H1 (cell line): ENCODE data around the gene NLRC5. TPM values are rescaled to one million over a fixed set of nuclear protein-coding genes. Genes with fewer than 3 reads are reported as not detected.
A peak's percentile ranks its signal among the peaks of the same experiment; 100 is the strongest.

Experiments
- CTCF ChIA-PET: fragments of 300-600 bp; sonication (Branson Sonifier 250); formaldehyde crosslinking; loops from one replicate; lab custom pipeline; 2021; ENCODE audit not compliant: partially characterized antibody; lab: Charles Lee
- POLR2A ChIA-PET: fragments of 300-600 bp; sonication (Branson Sonifier 250); formaldehyde crosslinking; loops from one replicate; lab custom pipeline; 2021; ENCODE audit warnings: inconsistent platforms; ENCODE audit not compliant: partially characterized antibody; lab: Charles Lee
- DNase-seq, 2 experiments: peaks; one replicate each; pipeline versions ENCODE4 v3.0.0 to v3.0.0-alpha.2; 2010 to 2022; ENCODE audit warnings: low spot score in 2 of 2, low read depth in 1 of 2, mixed read lengths in 1 of 2
- FAIRE-seq: peaks from 2 replicates; lab custom pipeline; 2011; peaks lifted over from hg19 to GRCh38; lab: Jason Lieb, UNC
- H2AFZ ChIP-seq: 2 replicates; pipeline ENCODE4 v1.8.1; 2012; ENCODE audit warnings: low read length, inconsistent platforms
- H2AK5ac ChIP-seq: 2 replicates; pipeline ENCODE4 v1.6.1; 2013; ENCODE audit warnings: low read depth, low read length
- H2BK120ac ChIP-seq: replicated peaks from 2 replicates; pipeline ENCODE3; 2013; ENCODE audit warnings: low read depth, low read length, inconsistent platforms
- H2BK12ac ChIP-seq: 2 replicates; pipeline ENCODE4 v1.6.1; 2013; ENCODE audit warnings: low read depth, low read length
- H2BK15ac ChIP-seq: 2 replicates; pipeline ENCODE4 v1.6.1; 2013; ENCODE audit warnings: low read length
- H2BK20ac ChIP-seq: 2 replicates; pipeline ENCODE4 v1.6.1; 2013; ENCODE audit warnings: low read length
- H2BK5ac ChIP-seq: 2 replicates; pipeline ENCODE4 v1.6.1; 2013; ENCODE audit warnings: low read depth, low read length
- H3K14ac ChIP-seq: 2 replicates; pipeline ENCODE4 v1.6.1; 2013; ENCODE audit warnings: inconsistent platforms; ENCODE audit not compliant: insufficient read length
- H3K18ac ChIP-seq: 2 replicates; pipeline ENCODE4 v1.6.1; 2013; ENCODE audit warnings: low read length; ENCODE audit errors: extremely low read depth
- H3K23ac ChIP-seq: 2 replicates; pipeline ENCODE4 v1.6.1; 2013; ENCODE audit warnings: inconsistent platforms; ENCODE audit not compliant: insufficient read length
- H3K23me2 ChIP-seq: 2 replicates; pipeline ENCODE4 v1.6.1; 2013; ENCODE audit warnings: low read depth, low read length
- H3K27ac ChIP-seq: 2 replicates; pipeline ENCODE4 v1.6.1; 2011; ENCODE audit warnings: low read depth, low read length, inconsistent platforms
- H3K27me3 ChIP-seq, 4 experiments: replicated peaks in 1 of 4; 1 replicate in 1 of 4; 2 replicates in 3 of 4; pipeline versions ENCODE4 v1.6.1 to v1.8.1; 2011 to 2013; ENCODE audit warnings: low read length in 3 of 4, mild to moderate bottlenecking in 3 of 4, inconsistent platforms in 2 of 4, mixed read lengths in 2 of 4, moderate library complexity in 1 of 4; ENCODE audit not compliant: control insufficient read depth in 3 of 4, insufficient read depth in 3 of 4; ENCODE audit errors: extremely low read depth in 1 of 4
- H3K36me3 ChIP-seq, 4 experiments: 2 replicates each; pipeline versions ENCODE4 v1.6.1 to v1.8.1; 2011 to 2013; ENCODE audit warnings: mild to moderate bottlenecking in 4 of 4, low read length in 3 of 4, moderate library complexity in 2 of 4, control low read depth in 1 of 4, inconsistent platforms in 1 of 4; ENCODE audit not compliant: insufficient read depth in 4 of 4, control insufficient read depth in 2 of 4
- H3K4ac ChIP-seq: replicated peaks from 2 replicates; pipeline ENCODE3; 2013; ENCODE audit warnings: low read length, low read depth, mixed read lengths, inconsistent platforms; ENCODE audit not compliant: insufficient read length
- H3K4me1 ChIP-seq, 4 experiments: replicated peaks in 1 of 4; 1 replicate in 1 of 4; 2 replicates in 3 of 4; pipeline versions ENCODE4 v1.6.1 to v1.8.1; 2011 to 2013; ENCODE audit warnings: low read length in 3 of 4, inconsistent platforms in 2 of 4, mixed read lengths in 1 of 4; ENCODE audit not compliant: insufficient read depth in 4 of 4, control insufficient read depth in 3 of 4
- H3K4me2 ChIP-seq, 2 experiments: 2 replicates each; pipeline versions ENCODE4 v1.6.1 to v1.8.1; 2011 to 2013; ENCODE audit warnings: low read depth in 2 of 2, low read length in 2 of 2, control low read depth in 1 of 2, inconsistent platforms in 1 of 2, mild to moderate bottlenecking in 1 of 2; ENCODE audit not compliant: insufficient read depth in 1 of 2
- H3K4me3 ChIP-seq, 4 experiments: fragments of 200-600, 300-600 bp in 1 of 4; sonication (generic), shearing (Covaris generic), sonication (Bioruptor Twin) in 1 of 4; 2 replicates each; pipeline versions ENCODE4 v1.5.1 to v1.8.1; 2011 to 2016; ENCODE audit warnings: low read length in 4 of 4, low read depth in 3 of 4, control low read depth in 2 of 4, inconsistent platforms in 2 of 4, mild to moderate bottlenecking in 2 of 4, mixed read lengths in 1 of 4, moderate library complexity in 1 of 4; ENCODE audit not compliant: insufficient read depth in 2 of 4; ENCODE audit errors: extremely low read depth in 1 of 4
- H3K56ac ChIP-seq: replicated peaks from 2 replicates; pipeline ENCODE3; 2013; ENCODE audit warnings: low read depth, mild to moderate bottlenecking, mixed read lengths, low read length, inconsistent platforms; ENCODE audit not compliant: insufficient read length
- H3K79me1 ChIP-seq: 2 replicates; pipeline ENCODE4 v1.6.1; 2013; ENCODE audit warnings: low read depth, low read length, control low read depth
- H3K79me2 ChIP-seq, 2 experiments: 2 replicates each; pipeline versions ENCODE4 v1.6.1 to v1.8.1; 2012 to 2013; ENCODE audit warnings: low read length in 2 of 2, mild to moderate bottlenecking in 2 of 2, inconsistent platforms in 1 of 2; ENCODE audit not compliant: insufficient read depth in 2 of 2, control insufficient read depth in 1 of 2
- H3K9ac ChIP-seq, 4 experiments: replicated peaks in 1 of 4; 1 replicate in 1 of 4; 2 replicates in 3 of 4; pipeline versions ENCODE4 v1.6.1 to v1.8.1; 2011 to 2013; ENCODE audit warnings: low read depth in 3 of 4, low read length in 3 of 4, control low read depth in 2 of 4, mild to moderate bottlenecking in 2 of 4, moderate library complexity in 2 of 4, inconsistent platforms in 1 of 4; ENCODE audit errors: extremely low read depth in 1 of 4
- H3K9me3 ChIP-seq, 2 experiments: 2 replicates each; pipeline versions ENCODE4 v1.6.1 to v1.8.1; 2012 to 2013; ENCODE audit warnings: mild to moderate bottlenecking in 2 of 2, moderate library complexity in 2 of 2, control low read depth in 1 of 2, inconsistent platforms in 1 of 2, low read depth in 1 of 2, low read length in 1 of 2, mixed read lengths in 1 of 2; ENCODE audit not compliant: insufficient read depth in 2 of 2
- H4K20me1 ChIP-seq, 2 experiments: replicated peaks in 1 of 2; 2 replicates each; pipeline versions ENCODE3 to v1.8.1; 2011 to 2013; ENCODE audit warnings: inconsistent platforms in 2 of 2, low read length in 2 of 2, mild to moderate bottlenecking in 1 of 2; ENCODE audit not compliant: insufficient read depth in 2 of 2, control insufficient read depth in 1 of 2
- H4K5ac ChIP-seq: 2 replicates; pipeline ENCODE4 v1.6.1; 2013; ENCODE audit warnings: low read length, low read depth, mixed read lengths, inconsistent platforms; ENCODE audit not compliant: insufficient read length
- H4K8ac ChIP-seq: 2 replicates; pipeline ENCODE4 v1.8.0; 2013; ENCODE audit warnings: mild to moderate bottlenecking, moderate library complexity, low read length, inconsistent platforms; ENCODE audit not compliant: insufficient read depth; ENCODE audit errors: extremely low read depth
- H4K91ac ChIP-seq: replicated peaks from 2 replicates; pipeline ENCODE3; 2013; ENCODE audit warnings: low read length, mixed read lengths, inconsistent platforms; ENCODE audit not compliant: insufficient read length
- CBX5 ChIP-seq: fragments of 300-800, 300-1000 bp; sonication (generic); IDR thresholded peaks from 2 replicates; pipeline ENCODE4 v1.7.1; 2016; ENCODE audit warnings: antibody characterized with exemption, low read length, low read depth
- CHD2 ChIP-seq: IDR thresholded peaks from 2 replicates; pipeline ENCODE4 v1.6.1; 2012; ENCODE audit warnings: low read length, improper control_type of control experiment
- EGR1 ChIP-seq: IDR thresholded peaks from 2 replicates; pipeline ENCODE4 v1.6.1; 2011; ENCODE audit warnings: low read depth, low read length, borderline replicate concordance
- EZH2 ChIP-seq: fragments of 200-600 bp; sonication (generic); IDR thresholded peaks from 2 replicates; pipeline ENCODE4 v1.7.1; 2012; ENCODE audit warnings: low read depth, mild to moderate bottlenecking, moderate library complexity, low read length, inconsistent platforms; ENCODE audit not compliant: severe bottlenecking
- HDAC2 ChIP-seq, 2 experiments: fragments of 300-600 bp in 1 of 2; sonication (generic) in 1 of 2; IDR thresholded peaks; 2 replicates each; pipeline ENCODE4 v1.6.1; 2011 to 2012; ENCODE audit warnings: low read depth in 2 of 2, low read length in 2 of 2, mild to moderate bottlenecking in 2 of 2, moderate library complexity in 2 of 2, borderline replicate concordance in 1 of 2, inconsistent platforms in 1 of 2
- HDAC6 ChIP-seq: IDR thresholded peaks from one replicate; pipeline ENCODE4 v1.7.1; 2012; ENCODE audit warnings: low read depth, mild to moderate bottlenecking, inconsistent platforms, low read length, moderate library complexity
- TAF7 ChIP-seq: optimal IDR thresholded peaks from 2 replicates; pipeline ENCODE3; 2011; ENCODE audit warnings: low read depth, mild to moderate bottlenecking, inconsistent platforms, low read length, moderate library complexity, borderline replicate concordance
- YY1 ChIP-seq: IDR thresholded peaks from 2 replicates; pipeline ENCODE4 v1.6.1; 2011; ENCODE audit warnings: low read depth, mild to moderate bottlenecking, low read length
- WGBS, 2 experiments: shearing (Covaris generic) in 1 of 2; methylation state at CpG; one replicate each; pipeline versions ENCODE4 v1.1.6 to v1.1.7; 2013 to 2015; ENCODE audit warnings: low lambda C conversion rate in 2 of 2, mixed read lengths in 2 of 2, inconsistent platforms in 1 of 2, low coverage in 1 of 2, missing lambda C conversion rate in 1 of 2; ENCODE audit not compliant: insufficient replicate concordance in 2 of 2, insufficient coverage in 1 of 2, insufficient read length in 1 of 2; ENCODE audit errors: extremely low coverage in 1 of 2, missing lambda C conversion rate in 1 of 2; 5-methylcytosine and 5-hydroxymethylcytosine counted together
- polyA plus RNA-seq, 7 experiments: library from polyadenylated mRNA; depleted of rRNA in 3 of 7; stranded (reverse) in 5 of 7; unstranded in 2 of 7; fragments of >200 nt in 5 of 7; fragments of 200-250 nt in 2 of 7; gene quantifications; 1 replicate in 5 of 7; 2 replicates in 1 of 7; 4 replicates in 1 of 7; pipeline versions ENCODE4 v1.2.1 to v1.2.3, GENCODE V29; 2011 to 2013; ENCODE audit warnings: missing spikeins in 2 of 7, mixed read lengths in 2 of 7
- total RNA-seq: library from RNA; stranded (reverse); fragmentation: NEBNext Ultra II Directional; extraction: Animal tissue kit (Norgen Biotek cat#: 25700); gene quantifications from 2 replicates; pipeline ENCODE4 v1.2.1, GENCODE V29; 2021
- TF ChIP-seq, protein P1 (sequence below): IDR thresholded peaks from 2 replicates; pipeline ENCODE4 v1.6.1; 2011; ENCODE audit warnings: low read length, improper control_type of control experiment

NLRC5 gene
- total and polyA plus RNA-seq, 2 of the 8 experiments (the other 6 are each of a cell fraction or from before 2014, with no cell fraction given): 2.2 to 3.2 TPM

DNA sequence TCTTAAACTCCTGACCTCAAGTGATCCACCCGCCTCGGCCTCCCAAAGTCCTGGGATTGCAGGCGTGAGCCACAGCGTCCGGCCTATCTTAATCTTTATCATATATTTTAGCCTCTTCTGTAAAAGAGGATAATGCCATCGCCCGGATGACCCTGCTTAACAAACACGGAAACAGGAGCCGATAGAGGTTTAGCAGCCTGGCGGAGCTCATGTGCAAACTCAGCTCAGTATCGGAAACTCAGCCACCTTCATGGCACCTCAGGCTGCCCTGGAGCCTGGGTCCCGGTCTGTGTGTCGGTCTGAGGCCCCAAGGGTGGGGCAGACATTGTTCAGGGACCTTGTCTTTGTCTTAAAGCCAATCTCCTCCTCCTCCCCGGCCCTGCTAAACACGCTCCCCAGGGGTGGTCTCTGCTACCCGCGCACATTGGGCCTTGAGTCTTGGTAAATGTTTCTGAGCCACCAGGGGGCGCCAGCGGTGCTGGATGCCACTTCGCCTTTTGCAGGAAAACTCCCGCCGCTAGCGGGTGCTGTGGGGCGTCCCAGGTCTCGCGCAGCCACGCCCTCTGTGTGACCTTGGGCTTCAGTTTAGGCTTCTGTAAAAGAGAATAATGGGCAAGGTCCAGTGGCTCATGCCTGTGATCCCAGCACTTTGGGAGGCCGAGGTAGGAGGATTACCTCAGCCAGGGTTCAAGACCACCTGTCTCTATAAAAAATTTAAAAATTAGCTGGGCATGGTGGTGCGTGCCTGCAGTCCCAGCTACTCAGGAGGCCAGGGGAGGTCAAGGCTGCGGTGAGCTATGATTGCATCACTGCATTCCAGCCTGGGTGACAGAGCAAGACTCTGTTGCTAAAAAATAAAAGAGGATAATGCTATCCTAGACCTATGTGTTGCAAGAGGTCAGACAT, 24.9 kb upstream of the NLRC5 start:
- no peak overlapping the region; the same call in 1 of the 2 replicates for H2BK12ac ChIP-seq
- peak overlapping the region; percentile 72 for H4K5ac ChIP-seq
- no peak overlapping the region for H3K56ac ChIP-seq
- peak; percentile 88 to 100 for DNase-seq
- H2BK15ac ChIP-seq: peak overlapping the region; percentile 95; the same call in 1 of the 2 replicates
- peak overlapping the region; percentile 89 for H4K91ac ChIP-seq
- no peaks in the 10 kb centered on the region for H3K36me3 ChIP-seq
- ChIA-PET POLR2A (interaction anchor here (1.2 to 1.5 kb wide), 2 partner anchors 21 to 22 kb away, joined by 3 read pairs; no protein-coding TSS in a partner anchor), CTCF (interaction anchor here (0.6 to 8.2 kb wide), 51 partner anchors 8 to 714 kb away, joined by 3 to 75 read pairs (median 5); partner anchors contain the start of genes CPNE2 and NLRC5)
- H3K9me3 ChIP-seq: no peaks in the 10 kb centered on the region
- no peaks in the 10 kb centered on the region; a peak in 1 of 7 replicates for H3K27me3 ChIP-seq
- H3K4me2 ChIP-seq: peak overlapping the region in 1 of 2 experiments; percentile 36; a peak in 2 of 4 replicates
- no peak overlapping the region; a peak in 1 of 7 replicates for H3K9ac ChIP-seq
- FAIRE-seq: peak; percentile 39
- peaks cover 0 to 2% (median 1%) of the 10 kb centered on the region in 4 experiments; a peak in 4 of 7 replicates for H3K4me1 ChIP-seq
- no peaks in the 10 kb centered on the region for H3K79me1 ChIP-seq
- H2BK5ac ChIP-seq: no peak overlapping the region
- no peak overlapping the region for H3K4me3 ChIP-seq
- H4K8ac ChIP-seq: peak overlapping the region; percentile 97; the same call in 1 of the 2 replicates
- no peak overlapping the region for H2BK120ac ChIP-seq
- H3K79me2 ChIP-seq: no peaks in the 10 kb centered on the region
- 46% methylated on average over 30 of the region's 30 CpGs; no CpG with 5 or more reads in 1 of the 2 experiments for WGBS, 2 experiments
- H3K18ac ChIP-seq: peak overlapping the region; percentile 87; the same call in 1 of the 2 replicates
- H3K23ac ChIP-seq: no peak overlapping the region
- peak overlapping the region; percentile 90; the same call in 1 of the 2 replicates for H2BK20ac ChIP-seq
- H2AFZ ChIP-seq: peak overlapping the region; percentile 99; the same call in 1 of the 2 replicates
- H2AK5ac ChIP-seq: no peak overlapping the region
- H3K4ac ChIP-seq: peak overlapping the region; percentile 69
- H3K14ac ChIP-seq: no peak overlapping the region
- no peaks in the 10 kb centered on the region for H3K23me2 ChIP-seq
- H3K27ac ChIP-seq: no peak overlapping the region
- no peaks in the 10 kb centered on the region for H4K20me1 ChIP-seq
- TF ChIP-seq, protein P1, sequence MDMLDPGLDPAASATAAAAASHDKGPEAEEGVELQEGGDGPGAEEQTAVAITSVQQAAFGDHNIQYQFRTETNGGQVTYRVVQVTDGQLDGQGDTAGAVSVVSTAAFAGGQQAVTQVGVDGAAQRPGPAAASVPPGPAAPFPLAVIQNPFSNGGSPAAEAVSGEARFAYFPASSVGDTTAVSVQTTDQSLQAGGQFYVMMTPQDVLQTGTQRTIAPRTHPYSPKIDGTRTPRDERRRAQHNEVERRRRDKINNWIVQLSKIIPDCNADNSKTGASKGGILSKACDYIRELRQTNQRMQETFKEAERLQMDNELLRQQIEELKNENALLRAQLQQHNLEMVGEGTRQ: no peak
- TF ChIP-seq HDAC6 (no peak), CBX5 (no peak), HDAC2 (IDR thresholded peaks at IDR 0.05; ENCODE audit: borderline replicate concordance in 1 of 2, low read depth in 2 of 2, low read length in 2 of 2) (peak in 1 of 2 experiments; percentile 78; a peak in 1 of 4 replicates), EZH2 (no peak), CHD2 (peak; percentile 71), TAF7 (peak; percentile 80), EGR1 (no peak), YY1 (peak; percentile 60; the same call in 1 of the 2 replicates)
